H1 (cell line): Measurements from ENCODE around the gene PRTN3. TPM values are rescaled to one million over a fixed set of nuclear protein-coding genes. Genes with fewer than 3 reads are reported as not detected.

Source experiments
- CTCF ChIA-PET: fragments of 300-600 bp; sonication (Branson Sonifier 250); formaldehyde crosslinking; loops from one replicate; lab custom pipeline; 2021; ENCODE audit not compliant: partially characterized antibody; lab: Charles Lee
- POLR2A ChIA-PET: fragments of 300-600 bp; sonication (Branson Sonifier 250); formaldehyde crosslinking; loops from one replicate; lab custom pipeline; 2021; ENCODE audit warnings: inconsistent platforms; ENCODE audit not compliant: partially characterized antibody; lab: Charles Lee
- DNase-seq, 2 experiments: peaks; one replicate each; pipeline versions ENCODE4 v3.0.0 to v3.0.0-alpha.2; 2010 to 2022; ENCODE audit warnings: low spot score in 2 of 2, low read depth in 1 of 2, mixed read lengths in 1 of 2
- FAIRE-seq: peaks from 2 replicates; lab custom pipeline; 2011; peaks lifted over from hg19 to GRCh38; lab: Jason Lieb, UNC
- H2AFZ ChIP-seq: 2 replicates; pipeline ENCODE4 v1.8.1; 2012; ENCODE audit warnings: low read length, inconsistent platforms
- H2AK5ac ChIP-seq: 2 replicates; pipeline ENCODE4 v1.6.1; 2013; ENCODE audit warnings: low read depth, low read length
- H2BK120ac ChIP-seq: replicated peaks from 2 replicates; pipeline ENCODE3; 2013; ENCODE audit warnings: low read depth, low read length, inconsistent platforms
- H2BK12ac ChIP-seq: 2 replicates; pipeline ENCODE4 v1.6.1; 2013; ENCODE audit warnings: low read depth, low read length
- H2BK15ac ChIP-seq: 2 replicates; pipeline ENCODE4 v1.6.1; 2013; ENCODE audit warnings: low read length
- H2BK20ac ChIP-seq: 2 replicates; pipeline ENCODE4 v1.6.1; 2013; ENCODE audit warnings: low read length
- H2BK5ac ChIP-seq: 2 replicates; pipeline ENCODE4 v1.6.1; 2013; ENCODE audit warnings: low read depth, low read length
- H3K14ac ChIP-seq: 2 replicates; pipeline ENCODE4 v1.6.1; 2013; ENCODE audit warnings: inconsistent platforms; ENCODE audit not compliant: insufficient read length
- H3K18ac ChIP-seq: 2 replicates; pipeline ENCODE4 v1.6.1; 2013; ENCODE audit warnings: low read length; ENCODE audit errors: extremely low read depth
- H3K23ac ChIP-seq: 2 replicates; pipeline ENCODE4 v1.6.1; 2013; ENCODE audit warnings: inconsistent platforms; ENCODE audit not compliant: insufficient read length
- H3K23me2 ChIP-seq: 2 replicates; pipeline ENCODE4 v1.6.1; 2013; ENCODE audit warnings: low read depth, low read length
- H3K27ac ChIP-seq: 2 replicates; pipeline ENCODE4 v1.6.1; 2011; ENCODE audit warnings: low read depth, low read length, inconsistent platforms
- H3K27me3 ChIP-seq, 4 experiments: replicated peaks in 1 of 4; 1 replicate in 1 of 4; 2 replicates in 3 of 4; pipeline versions ENCODE4 v1.6.1 to v1.8.1; 2011 to 2013; ENCODE audit warnings: low read length in 3 of 4, mild to moderate bottlenecking in 3 of 4, inconsistent platforms in 2 of 4, mixed read lengths in 2 of 4, moderate library complexity in 1 of 4; ENCODE audit not compliant: control insufficient read depth in 3 of 4, insufficient read depth in 3 of 4; ENCODE audit errors: extremely low read depth in 1 of 4
- H3K36me3 ChIP-seq, 4 experiments: 2 replicates each; pipeline versions ENCODE4 v1.6.1 to v1.8.1; 2011 to 2013; ENCODE audit warnings: mild to moderate bottlenecking in 4 of 4, low read length in 3 of 4, moderate library complexity in 2 of 4, control low read depth in 1 of 4, inconsistent platforms in 1 of 4; ENCODE audit not compliant: insufficient read depth in 4 of 4, control insufficient read depth in 2 of 4
- H3K4ac ChIP-seq: replicated peaks from 2 replicates; pipeline ENCODE3; 2013; ENCODE audit warnings: low read length, low read depth, mixed read lengths, inconsistent platforms; ENCODE audit not compliant: insufficient read length
- H3K4me1 ChIP-seq, 4 experiments: replicated peaks in 1 of 4; 1 replicate in 1 of 4; 2 replicates in 3 of 4; pipeline versions ENCODE4 v1.6.1 to v1.8.1; 2011 to 2013; ENCODE audit warnings: low read length in 3 of 4, inconsistent platforms in 2 of 4, mixed read lengths in 1 of 4; ENCODE audit not compliant: insufficient read depth in 4 of 4, control insufficient read depth in 3 of 4
- H3K4me2 ChIP-seq, 2 experiments: 2 replicates each; pipeline versions ENCODE4 v1.6.1 to v1.8.1; 2011 to 2013; ENCODE audit warnings: low read depth in 2 of 2, low read length in 2 of 2, control low read depth in 1 of 2, inconsistent platforms in 1 of 2, mild to moderate bottlenecking in 1 of 2; ENCODE audit not compliant: insufficient read depth in 1 of 2
- H3K4me3 ChIP-seq, 4 experiments: fragments of 200-600, 300-600 bp in 1 of 4; sonication (generic), shearing (Covaris generic), sonication (Bioruptor Twin) in 1 of 4; 2 replicates each; pipeline versions ENCODE4 v1.5.1 to v1.8.1; 2011 to 2016; ENCODE audit warnings: low read length in 4 of 4, low read depth in 3 of 4, control low read depth in 2 of 4, inconsistent platforms in 2 of 4, mild to moderate bottlenecking in 2 of 4, mixed read lengths in 1 of 4, moderate library complexity in 1 of 4; ENCODE audit not compliant: insufficient read depth in 2 of 4; ENCODE audit errors: extremely low read depth in 1 of 4
- H3K56ac ChIP-seq: replicated peaks from 2 replicates; pipeline ENCODE3; 2013; ENCODE audit warnings: low read depth, mild to moderate bottlenecking, mixed read lengths, low read length, inconsistent platforms; ENCODE audit not compliant: insufficient read length
- H3K79me1 ChIP-seq: 2 replicates; pipeline ENCODE4 v1.6.1; 2013; ENCODE audit warnings: low read depth, low read length, control low read depth
- H3K79me2 ChIP-seq, 2 experiments: 2 replicates each; pipeline versions ENCODE4 v1.6.1 to v1.8.1; 2012 to 2013; ENCODE audit warnings: low read length in 2 of 2, mild to moderate bottlenecking in 2 of 2, inconsistent platforms in 1 of 2; ENCODE audit not compliant: insufficient read depth in 2 of 2, control insufficient read depth in 1 of 2
- H3K9ac ChIP-seq, 4 experiments: replicated peaks in 1 of 4; 1 replicate in 1 of 4; 2 replicates in 3 of 4; pipeline versions ENCODE4 v1.6.1 to v1.8.1; 2011 to 2013; ENCODE audit warnings: low read depth in 3 of 4, low read length in 3 of 4, control low read depth in 2 of 4, mild to moderate bottlenecking in 2 of 4, moderate library complexity in 2 of 4, inconsistent platforms in 1 of 4; ENCODE audit errors: extremely low read depth in 1 of 4
- H3K9me3 ChIP-seq, 2 experiments: 2 replicates each; pipeline versions ENCODE4 v1.6.1 to v1.8.1; 2012 to 2013; ENCODE audit warnings: mild to moderate bottlenecking in 2 of 2, moderate library complexity in 2 of 2, control low read depth in 1 of 2, inconsistent platforms in 1 of 2, low read depth in 1 of 2, low read length in 1 of 2, mixed read lengths in 1 of 2; ENCODE audit not compliant: insufficient read depth in 2 of 2
- H4K20me1 ChIP-seq, 2 experiments: replicated peaks in 1 of 2; 2 replicates each; pipeline versions ENCODE3 to v1.8.1; 2011 to 2013; ENCODE audit warnings: inconsistent platforms in 2 of 2, low read length in 2 of 2, mild to moderate bottlenecking in 1 of 2; ENCODE audit not compliant: insufficient read depth in 2 of 2, control insufficient read depth in 1 of 2
- H4K5ac ChIP-seq: 2 replicates; pipeline ENCODE4 v1.6.1; 2013; ENCODE audit warnings: low read length, low read depth, mixed read lengths, inconsistent platforms; ENCODE audit not compliant: insufficient read length
- H4K8ac ChIP-seq: 2 replicates; pipeline ENCODE4 v1.8.0; 2013; ENCODE audit warnings: mild to moderate bottlenecking, moderate library complexity, low read length, inconsistent platforms; ENCODE audit not compliant: insufficient read depth; ENCODE audit errors: extremely low read depth
- H4K91ac ChIP-seq: replicated peaks from 2 replicates; pipeline ENCODE3; 2013; ENCODE audit warnings: low read length, mixed read lengths, inconsistent platforms; ENCODE audit not compliant: insufficient read length
- ASH2L ChIP-seq: fragments of 200-600, 300-600 bp; sonication (generic); IDR thresholded peaks from one replicate; pipeline ENCODE4 v1.7.1; 2017; ENCODE audit warnings: low read length
- EGR1 ChIP-seq: IDR thresholded peaks from 2 replicates; pipeline ENCODE4 v1.6.1; 2011; ENCODE audit warnings: low read depth, low read length, borderline replicate concordance
- EP300 ChIP-seq, 2 experiments: IDR thresholded peaks; 1 replicate in 1 of 2; 2 replicates in 1 of 2; pipeline ENCODE4 v1.6.1; 2011 to 2012; ENCODE audit warnings: low read depth in 2 of 2, low read length in 2 of 2, mild to moderate bottlenecking in 2 of 2, borderline replicate concordance in 1 of 2, inconsistent platforms in 1 of 2, moderate library complexity in 1 of 2
- FOSL1 ChIP-seq: IDR thresholded peaks from 2 replicates; pipeline ENCODE4 v1.6.1; 2011; ENCODE audit warnings: mild to moderate bottlenecking, low read depth, low read length, moderate library complexity; ENCODE audit not compliant: insufficient read depth
- GABPA ChIP-seq: IDR thresholded peaks from 2 replicates; pipeline ENCODE4 v1.6.1; 2011; ENCODE audit warnings: mild to moderate bottlenecking, low read length, moderate library complexity, borderline replicate concordance; ENCODE audit not compliant: insufficient read depth
- JUN ChIP-seq: IDR thresholded peaks from 2 replicates; pipeline ENCODE4 v1.6.1; 2011; ENCODE audit warnings: low read depth, mild to moderate bottlenecking, improper control_type of control experiment, low read length
- JUND ChIP-seq: IDR thresholded peaks from 2 replicates; pipeline ENCODE4 v1.6.1; 2011; ENCODE audit warnings: mild to moderate bottlenecking, improper control_type of control experiment, low read length
- NANOG ChIP-seq: IDR thresholded peaks from 2 replicates; pipeline ENCODE4 v1.6.1; 2011; ENCODE audit warnings: low read length, low read depth, mild to moderate bottlenecking, inconsistent platforms; ENCODE audit not compliant: insufficient read depth, poor library complexity, severe bottlenecking
- PHF8 ChIP-seq: fragments of 200-600 bp; sonication (generic); conservative IDR thresholded peaks from 2 replicates; pipeline ENCODE4 v1.7.1; 2012; ENCODE audit warnings: low read depth, mild to moderate bottlenecking, inconsistent platforms, low read length, moderate library complexity
- TEAD4 ChIP-seq: IDR thresholded peaks from 2 replicates; pipeline ENCODE4 v1.6.1; 2012; ENCODE audit warnings: low read depth, low read length, inconsistent platforms, mixed read lengths
- WGBS, 2 experiments: shearing (Covaris generic) in 1 of 2; methylation state at CpG; one replicate each; pipeline versions ENCODE4 v1.1.6 to v1.1.7; 2013 to 2015; ENCODE audit warnings: low lambda C conversion rate in 2 of 2, mixed read lengths in 2 of 2, inconsistent platforms in 1 of 2, low coverage in 1 of 2, missing lambda C conversion rate in 1 of 2; ENCODE audit not compliant: insufficient replicate concordance in 2 of 2, insufficient coverage in 1 of 2, insufficient read length in 1 of 2; ENCODE audit errors: extremely low coverage in 1 of 2, missing lambda C conversion rate in 1 of 2; 5-methylcytosine and 5-hydroxymethylcytosine counted together
- polyA plus RNA-seq, 7 experiments: library from polyadenylated mRNA; depleted of rRNA in 3 of 7; stranded (reverse) in 5 of 7; unstranded in 2 of 7; fragments of >200 nt in 5 of 7; fragments of 200-250 nt in 2 of 7; gene quantifications; 1 replicate in 5 of 7; 2 replicates in 1 of 7; 4 replicates in 1 of 7; pipeline versions ENCODE4 v1.2.1 to v1.2.3, GENCODE V29; 2011 to 2013; ENCODE audit warnings: missing spikeins in 2 of 7, mixed read lengths in 2 of 7
- total RNA-seq: library from RNA; stranded (reverse); fragmentation: NEBNext Ultra II Directional; extraction: Animal tissue kit (Norgen Biotek cat#: 25700); gene quantifications from 2 replicates; pipeline ENCODE4 v1.2.1, GENCODE V29; 2021

The PRTN3 gene
- total and polyA plus RNA-seq, 2 of the 8 experiments (the other 6 are each of a cell fraction or from before 2014, with no cell fraction given): 0.39 to 2.1 TPM

- H3K27me3 ChIP-seq: no peaks in the 10 kb centered on the region
- H3K79me1 ChIP-seq: no peaks in the 10 kb centered on the region
- no peak overlapping the region for H2BK12ac ChIP-seq
- H4K91ac ChIP-seq: peak overlapping the region; percentile 38
- ChIA-PET CTCF (interaction anchor here (1.1 to 5.2 kb wide), 2 partner anchors 14 to 24 kb away, joined by 5 to 23 read pairs; no protein-coding TSS in a partner anchor), POLR2A (interaction anchor here (0.7 to 14.0 kb wide), 5 partner anchors 9 to 20 kb away, joined by 4 to 240 read pairs (median 53); no protein-coding TSS in a partner anchor)
- H3K23me2 ChIP-seq: peaks cover 7% of the 10 kb centered on the region; the same call in 1 of the 2 replicates
- H3K56ac ChIP-seq: no peak overlapping the region
- H2BK5ac ChIP-seq: peak overlapping the region; percentile 27
- no peak overlapping the region for H2BK20ac ChIP-seq
- H3K23ac ChIP-seq: no peak overlapping the region
- H3K36me3 ChIP-seq: no peaks in the 10 kb centered on the region; a peak in 1 of 8 replicates
- no peak overlapping the region for H2BK15ac ChIP-seq
- no peak overlapping the region for H3K4me2 ChIP-seq
- H3K9me3 ChIP-seq: no peaks in the 10 kb centered on the region
- peaks cover 0 to 31% (median 17%) of the 10 kb centered on the region in 4 experiments; a peak in 6 of 7 replicates for H3K4me1 ChIP-seq
- peaks cover 9 to 10% of the 10 kb centered on the region in 2 experiments for H3K79me2 ChIP-seq
- TF ChIP-seq GABPA: no peak
- no peak for TF ChIP-seq JUN
- no peak for TF ChIP-seq NANOG
- TF ChIP-seq EGR1: no peak
- no peak for TF ChIP-seq JUND
- TF ChIP-seq FOSL1: no peak
- no peak for TF ChIP-seq EP300 (IDR thresholded peaks at IDR 0.05; ENCODE audit: borderline replicate concordance in 1 of 2, low read depth in 2 of 2, low read length in 2 of 2)
- no peak for TF ChIP-seq ASH2L
- TF ChIP-seq TEAD4: no peak
- TF ChIP-seq PHF8: no peak
- peaks cover 4 to 5% of the 10 kb centered on the region in 2 experiments for H4K20me1 ChIP-seq
- H4K8ac ChIP-seq: no peak overlapping the region
- no peak overlapping the region for H3K4ac ChIP-seq
- WGBS, 2 experiments: 95% methylated on average over 10 of the region's 12 CpGs; no CpG with 5 or more reads in 1 of the 2 experiments
- H3K9ac ChIP-seq: no peak overlapping the region
- H4K5ac ChIP-seq: no peak overlapping the region
- no peak overlapping the region for H3K27ac ChIP-seq
- no peak overlapping the region for H3K14ac ChIP-seq
- no peak overlapping the region for H2AFZ ChIP-seq
- no peak overlapping the region for H3K4me3 ChIP-seq
- H2BK120ac ChIP-seq: no peak overlapping the region
- DNase-seq (peak in 1 of 2 experiments; percentile 47), FAIRE-seq (no peak)
- no peak overlapping the region for H3K18ac ChIP-seq
- no peak overlapping the region for H2AK5ac ChIP-seq
Observed at GRCh38 chr19:793806-794205, 47.0 kb upstream of the PRTN3 start.
